ENCODE measurements around the gene TNFRSF18.
"Not testable (repeated sequence)": the region's sequence is repeated elsewhere in the genome, so short reads cannot be mapped to it uniquely, and the experiment has no call there.

TNFRSF18 gene

GRCh38 chr1:1199141-1199960, 7.0 kb downstream of the TNFRSF18 start:
- no peak for DNase-seq (ENCODE audit: low read depth in 2 of 2)

GRCh38 chr1:1198423-1199140, 7.8 kb downstream of the TNFRSF18 start:
- no peak for DNase-seq (ENCODE audit: low read depth in 2 of 2)

GRCh38 chr1:1197551-1198422, 8.6 kb downstream of the TNFRSF18 start:
- no peak for DNase-seq (ENCODE audit: low read depth in 2 of 2)

- no peak for DNase-seq (ENCODE audit: low read depth in 2 of 2)
Observed at GRCh38 chr1:1197188-1197500, 9.2 kb downstream of the TNFRSF18 start.

GRCh38 chr1:1196431-1197187, 9.8 kb downstream of the TNFRSF18 start:
- no peak for DNase-seq (ENCODE audit: low read depth in 2 of 2)

GRCh38 chr1:1195726-1196125, 10.7 kb downstream of the TNFRSF18 start:
- not testable (repeated sequence) for DNase-seq (ENCODE audit: low read depth in 2 of 2)

GRCh38 chr1:1194723-1195122, 11.7 kb downstream of the TNFRSF18 start:
- DNase-seq (ENCODE audit: low read depth in 2 of 2) = no peak

GRCh38 chr1:1191734-1192133, 14.7 kb downstream of the TNFRSF18 start:
- no peak for DNase-seq (ENCODE audit: low read depth in 2 of 2)

GRCh38 chr1:1189111-1189510, 17.3 kb downstream of the TNFRSF18 start:
- no peak for DNase-seq (ENCODE audit: low read depth in 2 of 2)

- DNase-seq (ENCODE audit: low read depth in 2 of 2) = no peak
Observed at GRCh38 chr1:1187938-1188337, 18.5 kb downstream of the TNFRSF18 start.

GRCh38 chr1:1185101-1185765, 21.2 kb downstream of the TNFRSF18 start:
- no peak for DNase-seq (ENCODE audit: low read depth in 2 of 2)

GRCh38 chr1:1183833-1184775, 22.3 kb downstream of the TNFRSF18 start:
- DNase-seq (ENCODE audit: low read depth in 2 of 2) = no peak

- no peak for DNase-seq (ENCODE audit: low read depth in 2 of 2)
Observed at GRCh38 chr1:1183221-1183747, 23.1 kb downstream of the TNFRSF18 start.

- DNase-seq (ENCODE audit: low read depth in 2 of 2) = no peak
Observed at GRCh38 chr1:1182491-1183220, 23.7 kb downstream of the TNFRSF18 start.

GRCh38 chr1:1181938-1182410, 24.4 kb downstream of the TNFRSF18 start:
- no peak for DNase-seq (ENCODE audit: low read depth in 2 of 2)

- no peak for DNase-seq (ENCODE audit: low read depth in 2 of 2)
Observed at GRCh38 chr1:1181129-1181937, 25.1 kb downstream of the TNFRSF18 start.

GRCh38 chr1:1179983-1180861, 26.2 kb downstream of the TNFRSF18 start:
- no peak for DNase-seq (ENCODE audit: low read depth in 2 of 2)
